Transverse colon (tissue), 4 donors: ENCODE results near the gene TP53BP1. TPM values are rescaled to one million over a fixed set of nuclear protein-coding genes. Genes with fewer than 3 reads are reported as not detected.

Experiments used
- DNase-seq: peaks from one replicate; pipeline ENCODE4 v3.0.0-alpha.2; 2019
- H3K27ac ChIP-seq, 4 donors: fragments of 200-600 bp; sonication (generic); 2 replicates each; pipeline ENCODE4 v1.5.1; 2016 to 2018; ENCODE audit warnings: inconsistent platforms in 4 of 4
- H3K27me3 ChIP-seq: fragments of 200-600 bp; sonication (generic); 2 replicates; pipeline ENCODE4 v1.5.1; 2017; ENCODE audit warnings: inconsistent platforms
- H3K36me3 ChIP-seq, 4 donors: fragments of 200-600 bp; sonication (generic); 2 replicates each; pipeline ENCODE4 v1.5.1; 2017 to 2019; ENCODE audit warnings: inconsistent platforms in 4 of 4
- H3K4me1 ChIP-seq, 4 donors: fragments of 200-600 bp; sonication (generic); 2 replicates each; pipeline ENCODE4 v1.5.1; 2017 to 2020; ENCODE audit warnings: inconsistent platforms in 4 of 4
- H3K4me3 ChIP-seq, 4 donors: fragments of 200-600 bp; sonication (generic); 1 replicate in 1 of 4; 2 replicates in 3 of 4; pipeline versions ENCODE4 v1.5.1 to v1.6.1; 2017 to 2019; ENCODE audit warnings: inconsistent platforms in 4 of 4
- H3K9me3 ChIP-seq, 2 donors: fragments of 200-600 bp; sonication (generic); 2 replicates each; pipeline ENCODE4 v1.5.1; 2017 to 2019; ENCODE audit warnings: inconsistent platforms in 2 of 2
- EP300 ChIP-seq: sonication (generic); formaldehyde crosslinking; IDR thresholded peaks from one replicate; pipeline ENCODE4 v1.6.1; 2017; ENCODE audit warnings: antibody characterized with exemption, low read depth
- POLR2A ChIP-seq: fragments of 450-650 bp; IDR thresholded peaks from one replicate; pipeline ENCODE4 v1.6.1; 2016; ENCODE audit warnings: antibody characterized with exemption, mild to moderate bottlenecking, moderate library complexity
- POLR2AphosphoS5 ChIP-seq, 3 donors: sonication (generic); formaldehyde crosslinking; IDR thresholded peaks; one replicate each; pipeline ENCODE4 v1.6.1; 2016; ENCODE audit warnings: antibody characterized with exemption in 3 of 3
- WGBS, 2 donors: methylation state at CpG; one replicate each; pipeline ENCODE4 v1.1.5; 2018; ENCODE audit warnings: low coverage in 1 of 2; 5-methylcytosine and 5-hydroxymethylcytosine counted together
- in situ Hi-C, 4 donors: fragments of 200-750 bp; cut with MboI; loops; one replicate each; pipeline versions ENCODE4 v1.15.0 to v1.15.1; 2017; ENCODE audit warnings: low sequenced_read_pairs in 3 of 4, low pct_ligation_motif_present in 1 of 4, low pct_unique_long_range_greater_than_20kb in 1 of 4
- intact Hi-C: fragments of 100-400 bp; cut with DNase I; formaldehyde crosslinking; loops from one replicate; pipeline ENCODE4 v1.15.1; 2023; ENCODE audit warnings: low total_unique reads
- total RNA-seq, 4 donors: library from RNA; depleted of rRNA; stranded (reverse); fragments of >200 nt; gene quantifications; one replicate each; pipeline ENCODE4 v1.1.0, GENCODE V29; 2016
- TF ChIP-seq, protein P1 (sequence below), 5 experiments: fragments of 200-600 bp in 3 of 5; fragments of 450-650 bp in 2 of 5; sonication (generic) in 3 of 5; IDR thresholded peaks; 1 replicate in 2 of 5; 2 replicates in 3 of 5; pipeline ENCODE4 v1.5.1; 2016 to 2017; ENCODE audit warnings: antibody characterized with exemption in 5 of 5, inconsistent platforms in 3 of 5, mild to moderate bottlenecking in 2 of 5, moderate library complexity in 1 of 5

The TP53BP1 gene
- total RNA-seq, 4 donors from 2014 or later, result 25.1 to 40.8 (median 33.7) TPM

DNA sequence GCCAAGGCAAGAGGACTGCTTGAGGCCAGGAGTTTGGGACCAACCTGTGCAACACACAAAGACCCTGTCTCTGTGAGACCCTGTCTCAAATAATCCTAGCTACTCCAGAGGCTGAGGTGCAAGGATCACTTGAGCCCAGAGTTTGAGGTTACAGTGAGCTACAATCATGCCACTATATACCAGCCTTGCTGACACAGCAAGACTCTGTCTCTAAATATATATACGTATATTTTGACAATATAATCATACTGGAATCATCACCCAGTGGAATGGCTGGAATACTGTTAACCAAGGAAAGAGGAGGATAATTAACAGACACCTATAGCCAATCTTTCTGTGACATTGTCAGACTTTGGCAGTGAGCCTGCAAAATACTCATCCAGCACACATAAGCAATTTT, 15.5 kb upstream of the TP53BP1 start:
- H3K9me3 ChIP-seq, result no peaks in the 10 kb centered on the region
- in situ Hi-C loops (no loop called here), intact Hi-C loops (no loop called here)
- no peak overlapping the region for H3K4me3 ChIP-seq
- peaks cover 6 to 31% (median 13%) of the 10 kb centered on the region in 4 donors for H3K4me1 ChIP-seq
- H3K27me3 ChIP-seq, result no peaks in the 10 kb centered on the region
- H3K36me3 ChIP-seq, result no peaks in the 10 kb centered on the region
- peak overlapping the region; percentile 75 to 92 (median 86) for H3K27ac ChIP-seq
- no peak for DNase-seq
- TF ChIP-seq, protein P1, sequence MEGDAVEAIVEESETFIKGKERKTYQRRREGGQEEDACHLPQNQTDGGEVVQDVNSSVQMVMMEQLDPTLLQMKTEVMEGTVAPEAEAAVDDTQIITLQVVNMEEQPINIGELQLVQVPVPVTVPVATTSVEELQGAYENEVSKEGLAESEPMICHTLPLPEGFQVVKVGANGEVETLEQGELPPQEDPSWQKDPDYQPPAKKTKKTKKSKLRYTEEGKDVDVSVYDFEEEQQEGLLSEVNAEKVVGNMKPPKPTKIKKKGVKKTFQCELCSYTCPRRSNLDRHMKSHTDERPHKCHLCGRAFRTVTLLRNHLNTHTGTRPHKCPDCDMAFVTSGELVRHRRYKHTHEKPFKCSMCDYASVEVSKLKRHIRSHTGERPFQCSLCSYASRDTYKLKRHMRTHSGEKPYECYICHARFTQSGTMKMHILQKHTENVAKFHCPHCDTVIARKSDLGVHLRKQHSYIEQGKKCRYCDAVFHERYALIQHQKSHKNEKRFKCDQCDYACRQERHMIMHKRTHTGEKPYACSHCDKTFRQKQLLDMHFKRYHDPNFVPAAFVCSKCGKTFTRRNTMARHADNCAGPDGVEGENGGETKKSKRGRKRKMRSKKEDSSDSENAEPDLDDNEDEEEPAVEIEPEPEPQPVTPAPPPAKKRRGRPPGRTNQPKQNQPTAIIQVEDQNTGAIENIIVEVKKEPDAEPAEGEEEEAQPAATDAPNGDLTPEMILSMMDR (IDR thresholded peaks at IDR 0.05), result no peak
- no peak for TF ChIP-seq EP300
- TF ChIP-seq POLR2A, result no peak
- no peak for TF ChIP-seq POLR2AphosphoS5 (IDR thresholded peaks at IDR 0.05)
- 82 to 89% methylated on average over 1 of the region's 1 CpG for WGBS, 2 donors

GRCh38 chr15:43505738-43506137, 12.8 kb upstream of the TP53BP1 start:
- no peak overlapping the region for H3K4me3 ChIP-seq
- in situ Hi-C loops (no loop called here), intact Hi-C loops (no loop called here)
- TF ChIP-seq POLR2A (no peak), EP300 (no peak), POLR2AphosphoS5 (IDR thresholded peaks at IDR 0.05) (no peak)
- TF ChIP-seq, protein P1 (IDR thresholded peaks at IDR 0.05), result no peak
- no peaks in the 10 kb centered on the region for H3K36me3 ChIP-seq
- no peaks in the 10 kb centered on the region for H3K9me3 ChIP-seq
- no peak for DNase-seq
- 72% methylated on average over 1 of the region's 1 CpG; no CpG with 5 or more reads in 1 of the 2 donors for WGBS, 2 donors
- H3K27ac ChIP-seq, result no peak overlapping the region
- H3K4me1 ChIP-seq, result peaks cover 0 to 21% (median 6%) of the 10 kb centered on the region in 4 donors
- H3K27me3 ChIP-seq, result no peaks in the 10 kb centered on the region

DNA sequence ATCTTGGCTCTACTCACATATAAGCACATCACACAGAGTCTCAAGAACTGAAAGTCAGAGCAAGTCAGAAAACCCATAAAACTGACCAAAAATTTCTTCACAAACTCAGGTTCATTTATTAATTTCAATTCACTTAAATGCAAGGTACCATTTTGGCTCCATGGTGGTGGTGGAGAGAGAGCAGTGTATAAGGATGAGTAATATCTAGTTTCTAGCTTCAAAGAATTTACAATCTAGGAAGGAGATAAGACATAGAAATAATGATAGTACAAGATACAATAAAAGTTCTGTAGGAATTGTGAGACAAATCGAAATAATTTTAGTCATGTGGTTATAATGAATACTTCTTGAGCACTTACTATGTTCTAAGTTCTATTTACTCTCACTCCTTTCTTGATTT, 6.7 kb upstream of the TP53BP1 start:
- no peaks in the 10 kb centered on the region for H3K4me1 ChIP-seq
- in situ Hi-C loops (loop anchor here in 1 of 4 donors (25.0 kb wide), 1 partner anchor 288 kb away; the partner anchor contains the start of genes ELL3 and SERF2), intact Hi-C loops (no loop called here)
- no peaks in the 10 kb centered on the region for H3K9me3 ChIP-seq
- TF ChIP-seq, protein P1 (IDR thresholded peaks at IDR 0.05), result no peak
- TF ChIP-seq POLR2AphosphoS5 (IDR thresholded peaks at IDR 0.05), result no peak
- no peak for TF ChIP-seq POLR2A
- TF ChIP-seq EP300, result no peak
- DNase-seq, result no peak
- H3K27ac ChIP-seq, result no peak overlapping the region
- 93 to 100% methylated on average over 1 of the region's 1 CpG for WGBS, 2 donors
- no peak overlapping the region for H3K4me3 ChIP-seq
- no peaks in the 10 kb centered on the region for H3K27me3 ChIP-seq
- H3K36me3 ChIP-seq, result no peaks in the 10 kb centered on the region

DNA sequence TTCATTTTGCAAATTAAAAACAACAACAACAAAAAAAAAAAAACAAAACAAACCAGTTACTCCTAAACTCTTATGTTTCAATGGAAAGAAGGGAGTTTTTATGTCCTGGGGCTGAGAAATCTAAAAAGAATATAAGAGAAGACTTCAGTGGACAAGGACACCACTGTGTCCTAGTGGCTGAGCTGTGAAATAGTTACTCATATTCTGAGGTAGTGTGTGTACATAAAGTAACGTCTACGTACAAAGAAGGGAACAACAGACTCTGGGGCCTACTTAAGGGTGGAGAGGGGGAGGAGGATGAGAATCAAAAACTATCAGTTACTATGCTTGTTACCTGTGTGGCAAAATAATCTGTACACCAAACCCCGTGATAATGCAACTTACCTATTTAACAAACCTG, 6.0 kb upstream of the TP53BP1 start:
- Histone ChIP-seq H3K4me3 (no peak overlapping the region), H3K27me3 (no peaks in the 10 kb centered on the region), H3K27ac (no peak overlapping the region), H3K36me3 (no peaks in the 10 kb centered on the region), H3K4me1 (peaks cover 0 to 3% (median under 1%) of the 10 kb centered on the region in 4 donors), H3K9me3 (no peaks in the 10 kb centered on the region)
- 67 to 79% methylated on average over 3 of the region's 3 CpGs for WGBS, 2 donors
- in situ Hi-C loops, result loop anchor here in 1 of 4 donors (25.0 kb wide), 1 partner anchor 288 kb away; the partner anchor contains the start of genes ELL3 and SERF2
- DNase-seq, result no peak
- TF ChIP-seq, protein P1 (IDR thresholded peaks at IDR 0.05), result no peak
- no peak for TF ChIP-seq POLR2AphosphoS5 (IDR thresholded peaks at IDR 0.05)
- no peak for TF ChIP-seq POLR2A
- no peak for TF ChIP-seq EP300
- intact Hi-C loops, result no loop called here
